Body of pancreas (tissue), 4 donors: Measurements from ENCODE around the gene CXorf65.

Experiments used
- CTCF ChIP-seq, 7 experiments: fragments of 450-650 bp in 4 of 7; fragments of 200-600 bp in 3 of 7; sonication (generic) in 3 of 7; IDR thresholded peaks; one replicate each; pipeline ENCODE4 v1.5.1; 2016 to 2019; ENCODE audit warnings: antibody characterized with exemption in 7 of 7
- POLR2A ChIP-seq, 3 donors: fragments of 450-650 bp; IDR thresholded peaks; one replicate each; pipeline ENCODE4 v1.6.1; 2016; ENCODE audit warnings: antibody characterized with exemption in 3 of 3, mild to moderate bottlenecking in 2 of 3

DNA sequence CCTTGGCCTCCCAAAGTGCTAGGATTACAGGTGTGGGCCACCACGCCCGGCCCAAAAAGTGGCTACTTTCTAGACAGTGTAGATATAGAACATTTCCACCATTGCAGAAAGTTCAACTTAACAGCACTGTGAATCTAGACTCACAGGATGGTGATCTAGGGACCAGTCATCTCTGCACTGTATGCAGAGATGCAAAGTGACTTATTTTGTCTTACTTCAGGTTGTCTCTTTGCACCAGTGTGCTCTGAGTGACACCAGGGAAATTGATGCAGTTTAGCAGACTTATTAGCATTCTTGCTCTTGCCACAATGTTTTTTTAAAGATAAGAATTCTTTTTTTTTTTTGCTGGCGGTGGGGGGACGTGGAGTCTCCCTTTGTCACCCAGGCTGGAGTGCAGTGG is 23.7 kb downstream of the CXorf65 start:
- TF ChIP-seq CTCF (IDR thresholded peaks at IDR 0.05) (no peak), POLR2A (IDR thresholded peaks at IDR 0.05) (no peak)
